Activated naive CD4-positive, alpha-beta T cell treated with anti-CD3 and anti-CD28 coated beads for 36 hours (primary cell): ENCODE measurements around the gene HEXIM1. TPM values are rescaled to one million over a fixed set of nuclear protein-coding genes. Genes with fewer than 3 reads are reported as not detected.

Experiments
- CTCF ChIA-PET: fragments of 350-600 bp; sonication (Branson Sonifier 250); formaldehyde crosslinking; loops from one replicate; lab custom pipeline; 2021; ENCODE audit warnings: antibody characterized with exemption; lab: Charles Lee
- DNase-seq: peaks from one replicate; pipeline ENCODE4 v3.0.0-alpha.2; 2020
- H3K27ac Mint-ChIP-seq: one replicate; pipeline ENCODE4 v1.8.0; 2021; ENCODE audit warnings: mild to moderate bottlenecking, mixed read lengths
- H3K27me3 Mint-ChIP-seq: one replicate; pipeline ENCODE4 v1.8.0; 2021; ENCODE audit warnings: low read depth, mixed read lengths
- H3K36me3 Mint-ChIP-seq: one replicate; pipeline ENCODE4 v1.8.0; 2021; ENCODE audit warnings: low read depth, mixed read lengths
- H3K4me1 Mint-ChIP-seq: one replicate; pipeline ENCODE4 v1.8.0; 2021; ENCODE audit warnings: low read depth, mixed read lengths
- H3K4me3 Mint-ChIP-seq: one replicate; pipeline ENCODE4 v1.8.0; 2021; ENCODE audit warnings: mild to moderate bottlenecking, moderate library complexity, mixed read lengths
- H3K9me3 Mint-ChIP-seq: one replicate; pipeline ENCODE4 v1.8.0; 2021; ENCODE audit warnings: mixed read lengths
- intact Hi-C: fragments of 100-400 bp; cut with micrococcal nuclease; formaldehyde crosslinking; loops from one replicate; pipeline ENCODE4 v1.15.1; 2023
- total RNA-seq, 2 experiments: library from RNA; stranded (reverse); gene quantifications; one replicate each; pipeline ENCODE4 v1.2.3, GENCODE V29; 2021

Gene HEXIM1
- total RNA-seq, 2 experiments from 2014 or later, result 24.3 to 24.7 TPM

DNA sequence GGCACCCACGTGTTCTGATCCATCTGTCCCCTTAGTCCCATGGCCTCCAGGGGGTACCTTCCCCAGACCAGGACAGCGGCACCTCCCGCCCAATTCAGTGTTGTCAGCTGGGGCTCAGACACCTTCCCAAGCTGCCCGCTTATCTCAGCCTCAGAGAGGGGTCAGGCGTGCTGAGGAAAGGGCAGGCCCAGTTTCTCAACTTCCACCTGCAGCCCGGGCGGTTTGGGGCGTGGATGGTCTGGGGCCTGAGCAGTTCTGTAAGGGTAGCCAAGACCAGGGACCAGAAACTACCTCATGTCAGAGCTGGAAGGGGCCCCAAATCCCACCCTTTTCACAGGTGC, 21.1 kb upstream of the HEXIM1 start:
- no peak for DNase-seq
- CTCF ChIA-PET, result no interaction called here
- intact Hi-C loops, result no loop called here

DNA sequence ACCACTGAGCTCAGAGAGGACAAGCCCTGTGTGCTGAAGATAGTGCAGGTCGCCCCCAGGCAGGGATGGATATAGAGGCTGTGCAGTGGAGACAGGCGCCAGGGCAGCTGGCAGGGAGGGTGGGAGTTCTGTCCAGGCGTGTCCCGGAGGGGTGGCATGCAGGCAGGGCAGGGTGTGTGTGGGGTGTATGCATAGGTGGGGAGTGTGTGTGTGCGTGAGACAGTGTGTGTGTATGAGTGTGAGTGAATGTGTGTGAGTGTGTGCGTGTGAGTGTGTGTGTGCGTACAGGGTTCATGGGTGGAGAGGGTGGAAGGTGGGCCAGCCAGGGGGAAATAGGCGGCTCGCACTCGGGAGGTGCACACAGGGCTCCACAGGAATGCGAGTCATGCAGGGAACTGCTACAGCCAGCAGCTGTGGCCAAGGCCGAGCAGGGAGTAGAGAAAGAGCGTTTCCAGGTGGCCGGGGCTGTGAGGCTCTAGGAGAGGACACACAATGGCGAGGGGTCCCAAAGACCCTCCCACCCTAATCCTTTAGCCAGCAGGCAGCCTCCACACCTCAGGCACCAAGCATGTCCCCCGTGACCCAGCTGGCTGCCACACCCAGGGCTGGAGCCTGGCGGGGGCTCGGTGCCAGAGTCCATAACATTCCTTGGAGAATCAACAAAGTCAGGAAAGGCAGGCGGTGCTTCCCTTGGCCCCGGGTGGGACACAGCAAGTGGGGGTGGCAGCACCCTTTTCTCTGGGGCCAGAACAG, 20.6 kb upstream of the HEXIM1 start:
- no peaks in the 10 kb centered on the region for H3K4me1 Mint-ChIP-seq
- no peak overlapping the region for H3K4me3 Mint-ChIP-seq
- intact Hi-C loops, result no loop called here
- H3K9me3 Mint-ChIP-seq, result no peaks in the 10 kb centered on the region
- no peak for DNase-seq
- no peak overlapping the region for H3K27ac Mint-ChIP-seq
- H3K36me3 Mint-ChIP-seq, result no peaks in the 10 kb centered on the region
- CTCF ChIA-PET, result interaction anchor here (0.6 kb wide), 1 partner anchor 10 kb away, joined by 3 read pairs; no protein-coding TSS in a partner anchor
- H3K27me3 Mint-ChIP-seq, result peaks cover 4% of the 10 kb centered on the region

More for the DNA sequence above, 21.1 kb upstream of the HEXIM1 start:
- Mint-ChIP-seq H3K27me3 (peaks cover 4% of the 10 kb centered on the region), H3K9me3 (no peaks in the 10 kb centered on the region), H3K36me3 (no peaks in the 10 kb centered on the region), H3K27ac (no peak overlapping the region), H3K4me3 (no peak overlapping the region), H3K4me1 (no peaks in the 10 kb centered on the region)

GRCh38 chr17:45128331-45128730, 19.9 kb upstream of the HEXIM1 start:
- CTCF ChIA-PET, result interaction anchor here (0.6 kb wide), 1 partner anchor 10 kb away, joined by 3 read pairs; no protein-coding TSS in a partner anchor
- no peak overlapping the region for H3K27ac Mint-ChIP-seq

GRCh38 chr17:45128989-45129388, 19.3 kb upstream of the HEXIM1 start:
- no peak overlapping the region for H3K27ac Mint-ChIP-seq
- CTCF ChIA-PET, result interaction anchor here (1.2 kb wide), 1 partner anchor 69 kb away, joined by 3 read pairs; no protein-coding TSS in a partner anchor
- no peak for DNase-seq
- no peak overlapping the region for H3K4me3 Mint-ChIP-seq
- intact Hi-C loops, result no loop called here
- no peaks in the 10 kb centered on the region for H3K9me3 Mint-ChIP-seq
- peaks cover 4% of the 10 kb centered on the region for H3K27me3 Mint-ChIP-seq
- peaks cover 5% of the 10 kb centered on the region for H3K4me1 Mint-ChIP-seq
- no peaks in the 10 kb centered on the region for H3K36me3 Mint-ChIP-seq

More at GRCh38 chr17:45128331-45128730, 19.9 kb upstream of the HEXIM1 start:
- Mint-ChIP-seq H3K4me3 (no peak overlapping the region), H3K9me3 (no peaks in the 10 kb centered on the region), H3K36me3 (no peaks in the 10 kb centered on the region), H3K4me1 (peaks cover 1% of the 10 kb centered on the region), H3K27me3 (peaks cover 4% of the 10 kb centered on the region)
- intact Hi-C loops, result no loop called here
- no peak for DNase-seq

DNA sequence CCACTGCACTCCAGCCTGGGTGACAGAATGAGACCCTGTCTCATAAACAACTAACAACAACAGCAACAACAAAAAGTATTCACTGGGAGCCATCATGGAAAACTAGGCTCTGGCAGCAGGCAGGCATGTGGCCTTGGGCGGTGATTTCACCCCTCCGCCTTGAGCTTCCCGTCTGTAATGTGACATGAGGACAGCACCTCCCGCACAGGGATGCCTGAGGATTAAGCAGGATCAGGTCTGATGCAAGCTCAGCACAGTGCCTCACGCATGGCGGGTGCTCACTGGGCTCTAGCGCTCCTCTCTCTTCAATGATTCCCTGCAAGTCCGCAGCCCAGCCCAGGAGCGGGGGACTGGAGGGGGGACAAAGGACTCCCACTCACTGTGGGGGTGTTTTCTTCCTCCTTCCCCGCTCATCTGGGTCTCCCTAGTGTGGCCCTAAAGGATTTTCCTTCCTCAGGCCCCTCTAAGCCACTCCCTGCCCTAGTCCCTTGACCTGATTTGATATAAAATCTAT, 18.8 kb upstream of the HEXIM1 start:
- Mint-ChIP-seq H3K27me3 (peaks cover 4% of the 10 kb centered on the region), H3K36me3 (no peaks in the 10 kb centered on the region), H3K4me1 (peaks cover 5% of the 10 kb centered on the region), H3K4me3 (no peak overlapping the region), H3K9me3 (no peaks in the 10 kb centered on the region), H3K27ac (no peak overlapping the region)
- intact Hi-C loops, result no loop called here
- CTCF ChIA-PET, result interaction anchor here (0.5 to 1.2 kb wide), 2 partner anchors 11 to 68 kb away, joined by 3 to 4 read pairs; no protein-coding TSS in a partner anchor
- DNase-seq, result no peak

- H3K27me3 Mint-ChIP-seq, result peaks cover 4% of the 10 kb centered on the region
- no peaks in the 10 kb centered on the region for H3K9me3 Mint-ChIP-seq
- intact Hi-C loops, result no loop called here
- no peak overlapping the region for H3K27ac Mint-ChIP-seq
- H3K4me3 Mint-ChIP-seq, result no peak overlapping the region
- no peak for DNase-seq
- H3K36me3 Mint-ChIP-seq, result no peaks in the 10 kb centered on the region
- H3K4me1 Mint-ChIP-seq, result peaks cover 5% of the 10 kb centered on the region
- CTCF ChIA-PET, result interaction anchor here (0.5 to 1.2 kb wide), 4 partner anchors 11 to 68 kb away, joined by 3 to 5 read pairs (median 4); no protein-coding TSS in a partner anchor
These were observed 18.2 kb upstream of the HEXIM1 start for GRCh38 chr17:45129940-45130680.

DNA sequence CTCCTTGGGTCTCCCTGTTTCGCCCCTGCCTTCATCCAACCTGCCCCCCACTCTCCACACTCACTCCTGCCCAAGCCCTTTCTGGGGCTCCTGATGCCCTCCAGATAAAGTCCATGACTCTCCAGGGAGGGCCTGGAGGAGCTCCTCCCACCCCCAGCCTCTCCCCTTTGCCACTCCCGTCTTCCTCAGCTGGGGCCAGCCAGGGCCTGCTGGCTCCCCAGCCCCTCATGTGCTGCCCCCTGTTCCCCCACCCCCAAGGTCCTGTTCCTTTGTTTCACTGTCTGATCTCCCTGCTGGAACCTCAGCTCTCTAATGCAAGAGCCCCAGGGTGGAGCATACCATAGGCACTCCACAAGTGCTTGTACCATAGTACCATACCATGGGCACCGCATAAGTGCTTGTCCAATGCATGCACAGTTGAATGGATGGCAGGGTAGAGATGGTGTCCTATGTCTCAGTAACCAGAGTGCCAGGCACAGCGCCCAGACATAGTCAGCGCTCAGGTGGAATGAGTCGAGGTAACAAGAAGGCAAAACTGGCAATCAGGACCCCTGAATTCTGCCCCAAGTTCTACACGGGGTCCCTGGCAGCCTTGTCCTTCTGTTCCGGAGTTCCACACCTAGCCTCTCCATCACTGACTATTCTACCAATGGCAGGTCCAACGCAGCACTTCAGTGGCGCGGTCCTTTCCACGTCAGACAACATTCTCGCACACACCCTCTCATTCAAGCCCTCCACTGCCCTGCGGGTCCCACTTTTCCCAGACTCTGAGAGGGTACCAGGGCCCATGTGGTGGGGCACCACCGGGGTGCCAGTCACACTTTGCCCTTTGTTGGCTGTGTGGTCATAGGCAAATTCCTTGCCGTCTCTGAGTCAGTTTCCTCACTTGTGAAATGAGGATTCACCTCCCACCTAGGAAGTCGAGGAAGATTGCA, 17.3 kb upstream of the HEXIM1 start:
- H3K27me3 Mint-ChIP-seq, result peaks cover 4% of the 10 kb centered on the region
- CTCF ChIA-PET, result interaction anchor here (1.0 to 10.2 kb wide), 4 partner anchors 12 to 214 kb away, joined by 3 to 252 read pairs (median 4); partner anchors contain the start of genes HEXIM1 and HEXIM2

GRCh38 chr17:45131616-45132319, 16.5 kb upstream of the HEXIM1 start:
- CTCF ChIA-PET, result interaction anchor here (1.0 to 10.2 kb wide), 5 partner anchors 23 to 215 kb away, joined by 3 to 252 read pairs (median 4); partner anchors contain the start of genes HEXIM1 and HEXIM2
- no peak overlapping the region for H3K27ac Mint-ChIP-seq
- H3K27me3 Mint-ChIP-seq, result peaks cover 4% of the 10 kb centered on the region
- intact Hi-C loops, result loop anchor here (1.0 kb wide), 1 partner anchor 211 kb away; no protein-coding TSS in a partner anchor
- H3K4me3 Mint-ChIP-seq, result peak overlapping the region; percentile 47
- DNase-seq, result peak; percentile 58
- peaks cover 8% of the 10 kb centered on the region for H3K4me1 Mint-ChIP-seq
- no peaks in the 10 kb centered on the region for H3K36me3 Mint-ChIP-seq
- H3K9me3 Mint-ChIP-seq, result no peaks in the 10 kb centered on the region

More for the DNA sequence above, 17.3 kb upstream of the HEXIM1 start:
- no peak for DNase-seq
- no peaks in the 10 kb centered on the region for H3K9me3 Mint-ChIP-seq
- H3K36me3 Mint-ChIP-seq, result no peaks in the 10 kb centered on the region
- intact Hi-C loops, result no loop called here
- H3K4me3 Mint-ChIP-seq, result peak overlapping the region; percentile 47
- H3K27ac Mint-ChIP-seq, result no peak overlapping the region
- H3K4me1 Mint-ChIP-seq, result peaks cover 6% of the 10 kb centered on the region

- CTCF ChIA-PET, result interaction anchor here (0.6 to 10.2 kb wide), 7 partner anchors 23 to 215 kb away, joined by 3 to 252 read pairs (median 4); partner anchors contain the start of genes HEXIM1 and HEXIM2
- peak within 1 kb of the TSS; percentile 89 for H3K4me3 Mint-ChIP-seq
- H3K27ac Mint-ChIP-seq, result peak within 1 kb of the TSS; percentile 69
- no peaks in the 10 kb centered on the region for H3K36me3 Mint-ChIP-seq
- H3K9me3 Mint-ChIP-seq, result no peaks in the 10 kb centered on the region
- intact Hi-C loops, result loop anchor here (1.0 kb wide), 1 partner anchor 212 kb away; no protein-coding TSS in a partner anchor
- peaks cover 4% of the 10 kb centered on the region for H3K27me3 Mint-ChIP-seq
- DNase-seq, result no peak
- H3K4me1 Mint-ChIP-seq, result peaks cover 8% of the 10 kb centered on the region
These were observed 16.0 kb upstream of the HEXIM1 start, which contains the start of gene PLCD3 for GRCh38 chr17:45132320-45132571. PLCD3 (minus strand) TSS chr17:45132515; CDS start chr17:45132410, 105 bp downstream.

- Mint-ChIP-seq H3K27ac (peak overlapping the region; percentile 69), H3K9me3 (no peaks in the 10 kb centered on the region), H3K4me3 (peak overlapping the region; percentile 89), H3K36me3 (no peaks in the 10 kb centered on the region), H3K27me3 (peaks cover 4% of the 10 kb centered on the region), H3K4me1 (peaks cover 8% of the 10 kb centered on the region)
- DNase-seq, result peak; percentile 75
- CTCF ChIA-PET, result interaction anchor here (0.6 to 10.2 kb wide), 9 partner anchors 22 to 287 kb away, joined by 3 to 255 read pairs (median 4); partner anchors contain the start of genes HEXIM1 and HEXIM2
- intact Hi-C loops, result loop anchor here (1.0 kb wide), 3 partner anchors 83 to 234 kb away; partner anchors contain the start of gene EFTUD2
These were observed 15.5 kb upstream of the HEXIM1 start for GRCh38 chr17:45132572-45133463.
